HT1080 (cell line): ENCODE data around the gene CSH2. TPM values are rescaled to one million over a fixed set of nuclear protein-coding genes. Genes with fewer than 3 reads are reported as not detected.
"Not testable (repeated sequence)": the region's sequence is repeated elsewhere in the genome, so short reads cannot be mapped to it uniquely, and the experiment has no call there.

ENCODE experiments used
- DNase-seq: peaks from one replicate; pipeline ENCODE4 v3.0.0-alpha.2; 2015; ENCODE audit warnings: low read depth
- total RNA-seq: library from RNA; depleted of rRNA; stranded (reverse); fragments of >200 nt; shearing (Covaris generic); gene quantifications from 2 replicates; pipeline ENCODE4 v1.2.3, GENCODE V29; 2014

Gene CSH2
- total RNA-seq, 1 experiment from 2014 or later, result not detected

GRCh38 chr17:63896524-63897354, 23.3 kb upstream of the CSH2 start, which contains the start of gene CSH1:
Gene CSH1 (minus strand): TSS chr17:63896574. CDS start chr17:63896511, 63 bp downstream.
- not testable (repeated sequence) for DNase-seq

GRCh38 chr17:63894821-63895220, 21.3 kb upstream of the CSH2 start:
- DNase-seq, result not testable (repeated sequence)

GRCh38 chr17:63894021-63894420, 20.5 kb upstream of the CSH2 start:
- DNase-seq, result not testable (repeated sequence)

- not testable (repeated sequence) for DNase-seq
Measured at GRCh38 chr17:63892316-63893037, 19.0 kb upstream of the CSH2 start.

- not testable (repeated sequence) for DNase-seq
Measured at GRCh38 chr17:63889026-63889848, 15.8 kb upstream of the CSH2 start.

- DNase-seq, result not testable (repeated sequence)
Measured at GRCh38 chr17:63885119-63885518, 11.6 kb upstream of the CSH2 start.

- not testable (repeated sequence) for DNase-seq
Measured at GRCh38 chr17:63882626-63883126, 9.2 kb upstream of the CSH2 start.

GRCh38 chr17:63881935-63882601, 8.6 kb upstream of the CSH2 start, which contains the start of gene GH2:
Gene GH2 (minus strand): TSS chr17:63881944. CDS start chr17:63881801, 143 bp downstream.
- peak; percentile 55 for DNase-seq

GRCh38 chr17:63881337-63881736, 7.9 kb upstream of the CSH2 start:
- not testable (repeated sequence) for DNase-seq

GRCh38 chr17:63880706-63881105, 7.2 kb upstream of the CSH2 start:
- no peak for DNase-seq

- DNase-seq, result not testable (repeated sequence)
Measured at GRCh38 chr17:63878413-63878812, 4.9 kb upstream of the CSH2 start.

- DNase-seq, result not testable (repeated sequence)
Measured at GRCh38 chr17:63874693-63875092, 1.2 kb upstream of the CSH2 start.

GRCh38 chr17:63874061-63874626, 667 bp upstream of the CSH2 start:
- not testable (repeated sequence) for DNase-seq

GRCh38 chr17:63871646-63872365, 1.7 kb downstream of the CSH2 start:
- DNase-seq, result peak; percentile 41

- DNase-seq, result not testable (repeated sequence)
Measured at GRCh38 chr17:63870292-63870665, 3.2 kb downstream of the CSH2 start.

- not testable (repeated sequence) for DNase-seq
Measured at GRCh38 chr17:63869491-63870291, 3.8 kb downstream of the CSH2 start.

- DNase-seq, result not testable (repeated sequence)
Measured at GRCh38 chr17:63866625-63867024, 6.9 kb downstream of the CSH2 start.

GRCh38 chr17:63859257-63859656, 14.2 kb downstream of the CSH2 start:
- DNase-seq, result no peak

- DNase-seq, result not testable (repeated sequence)
Measured at GRCh38 chr17:63856425-63856824, 17.1 kb downstream of the CSH2 start.
